MCF 10A (cell line): ENCODE results near the gene GADD45B. TPM values are rescaled to one million over a fixed set of nuclear protein-coding genes. Genes with fewer than 3 reads are reported as not detected.
A peak's percentile ranks its signal among the peaks of the same experiment; 100 is the strongest.

Experiments used
- BruUV-seq: library from RNA; stranded (reverse); fragments of 400-500 nt; replicated peaks from 2 replicates; lab custom pipeline; 2021; lab: Mats Ljungman, UMichigan
- CTCF ChIA-PET: fragments of 300-600 bp; sonication (Branson Sonifier 250); formaldehyde crosslinking; extraction: SDS; loops from one replicate; lab custom pipeline; 2021; ENCODE audit warnings: antibody characterized with exemption, inconsistent platforms; lab: Yijun Ruan, JAX
- POLR2A ChIA-PET: fragments of 300-600, 350-650 bp; sonication (Branson Sonifier 250); formaldehyde crosslinking; extraction: SDS; loops from one replicate; lab custom pipeline; 2020; ENCODE audit warnings: antibody characterized with exemption, inconsistent platforms; lab: Yijun Ruan, JAX
- DNase-seq: peaks from one replicate; pipeline ENCODE4 v3.0.0-alpha.2; 2018; ENCODE audit not compliant: unreplicated experiment
- H3K27ac Mint-ChIP-seq: one replicate; pipeline ENCODE4 v1.8.0; 2022; ENCODE audit warnings: mild to moderate bottlenecking, low read depth, mixed read lengths; ENCODE audit not compliant: unreplicated experiment
- H3K27me3 Mint-ChIP-seq: one replicate; pipeline ENCODE4 v1.8.0; 2022; ENCODE audit warnings: mixed read lengths; ENCODE audit not compliant: insufficient read depth, unreplicated experiment
- H3K36me3 Mint-ChIP-seq: one replicate; pipeline ENCODE4 v1.8.0; 2022; ENCODE audit warnings: mild to moderate bottlenecking, moderate library complexity, mixed read lengths; ENCODE audit not compliant: insufficient read depth, unreplicated experiment
- H3K4me1 Mint-ChIP-seq: one replicate; pipeline ENCODE4 v1.8.0; 2022; ENCODE audit warnings: mixed read lengths; ENCODE audit not compliant: insufficient read depth, unreplicated experiment
- H3K4me3 Mint-ChIP-seq: one replicate; pipeline ENCODE4 v1.8.0; 2022; ENCODE audit warnings: mild to moderate bottlenecking, moderate library complexity, mixed read lengths; ENCODE audit not compliant: unreplicated experiment
- H3K9me3 Mint-ChIP-seq: one replicate; pipeline ENCODE4 v1.8.0; 2022; ENCODE audit warnings: mixed read lengths; ENCODE audit not compliant: unreplicated experiment
- CTCF ChIP-seq: fragments of 200-600 bp; IDR thresholded peaks from one replicate; pipeline ENCODE4 v1.8.0; 2022; ENCODE audit warnings: antibody characterized with exemption, mild to moderate bottlenecking; ENCODE audit not compliant: unreplicated experiment
- intact Hi-C: fragments of 100-400 bp; cut with micrococcal nuclease; formaldehyde crosslinking; loops from 2 replicates; pipeline ENCODE4 v1.14.1; 2022
- total RNA-seq: library from RNA; stranded (reverse); gene quantifications from 2 replicates; pipeline ENCODE4 v1.2.3, GENCODE V29; 2022

Gene GADD45B
- total RNA-seq, 1 experiment from 2014 or later = 53.8 TPM

GRCh38 chr19:2524361-2524839, 48.5 kb downstream of the GADD45B start:
- intact Hi-C loops = no loop called here
- H3K36me3 Mint-ChIP-seq = peaks cover 6% of the 10 kb centered on the region
- no peaks in the 10 kb centered on the region for H3K9me3 Mint-ChIP-seq
- H3K27me3 Mint-ChIP-seq = no peaks in the 10 kb centered on the region
- H3K4me1 Mint-ChIP-seq = peaks cover 11% of the 10 kb centered on the region
- DNase-seq = no peak
- H3K27ac Mint-ChIP-seq = no peak overlapping the region
- POLR2A ChIA-PET = interaction anchor here (0.9 to 1.9 kb wide), 6 partner anchors 10 to 48 kb away, joined by 3 to 10 read pairs (median 4); partner anchors contain the start of gene GADD45B
- no peak for TF ChIP-seq CTCF
- peak overlapping the region; percentile 25 for H3K4me3 Mint-ChIP-seq
- CTCF ChIA-PET = no interaction called here
- BruUV-seq = no TSS peak

- TF ChIP-seq CTCF = no peak
- no TSS peak for BruUV-seq
- no peaks in the 10 kb centered on the region for H3K9me3 Mint-ChIP-seq
- H3K4me1 Mint-ChIP-seq = peaks cover 17% of the 10 kb centered on the region
- no peak overlapping the region for H3K27ac Mint-ChIP-seq
- DNase-seq = peak; percentile 82
- no peaks in the 10 kb centered on the region for H3K27me3 Mint-ChIP-seq
- H3K36me3 Mint-ChIP-seq = peaks cover 6% of the 10 kb centered on the region
- POLR2A ChIA-PET = interaction anchor here (0.7 to 1.9 kb wide), 8 partner anchors 9 to 54 kb away, joined by 3 to 10 read pairs (median 4); partner anchors contain the start of gene GADD45B
- intact Hi-C loops = loop anchor here (5.0 kb wide), 1 partner anchor 52 kb away; no protein-coding TSS in a partner anchor
- H3K4me3 Mint-ChIP-seq = peak overlapping the region; percentile 25
- CTCF ChIA-PET = interaction anchor here (1.1 kb wide), 1 partner anchor 51 kb away, joined by 4 read pairs; no protein-coding TSS in a partner anchor
Observed at GRCh38 chr19:2524840-2525723, 49.2 kb downstream of the GADD45B start.

- Mint-ChIP-seq H3K36me3 (no peaks in the 10 kb centered on the region), H3K27ac (peak overlapping the region; percentile 63), H3K4me3 (no peak overlapping the region), H3K27me3 (no peaks in the 10 kb centered on the region), H3K9me3 (no peaks in the 10 kb centered on the region), H3K4me1 (peaks cover 20% of the 10 kb centered on the region)
- no TSS peak for BruUV-seq
- no peak for TF ChIP-seq CTCF
- ChIA-PET CTCF (interaction anchor here (0.7 kb wide), 1 partner anchor 53 kb away, joined by 3 read pairs; no protein-coding TSS in a partner anchor), POLR2A (interaction anchor here (4.5 kb wide), 1 partner anchor 50 kb away, joined by 36 read pairs; the partner anchor contains the start of gene GADD45B)
- no peak for DNase-seq
- intact Hi-C loops = loop anchor here (5.0 kb wide), 1 partner anchor 50 kb away; no protein-coding TSS in a partner anchor
Observed at GRCh38 chr19:2527171-2527570, 51.2 kb downstream of the GADD45B start.

GRCh38 chr19:2527686-2528085, 51.8 kb downstream of the GADD45B start:
- no peak overlapping the region for H3K4me3 Mint-ChIP-seq
- H3K27me3 Mint-ChIP-seq = no peaks in the 10 kb centered on the region
- DNase-seq = no peak
- intact Hi-C loops = loop anchor here (5.0 kb wide), 1 partner anchor 50 kb away; no protein-coding TSS in a partner anchor
- no peaks in the 10 kb centered on the region for H3K9me3 Mint-ChIP-seq
- no peaks in the 10 kb centered on the region for H3K36me3 Mint-ChIP-seq
- POLR2A ChIA-PET = interaction anchor here (1.2 to 4.5 kb wide), 2 partner anchors 33 to 51 kb away, joined by 3 to 36 read pairs; partner anchors contain the start of gene GADD45B
- peak overlapping the region; percentile 63 for H3K27ac Mint-ChIP-seq
- TF ChIP-seq CTCF = no peak
- CTCF ChIA-PET = no interaction called here
- peaks cover 25% of the 10 kb centered on the region for H3K4me1 Mint-ChIP-seq
- BruUV-seq = no TSS peak
